ENCODE measurements around the gene PLCXD1. TPM values are rescaled to one million over a fixed set of nuclear protein-coding genes. Genes with fewer than 3 reads are reported as not detected.

Gene PLCXD1
- total RNA-seq, 1 experiment from 2014 or later, result 19.1 TPM

- BruUV-seq (replicated peaks), result no TSS peak
- peaks cover 7% of the 10 kb centered on the region for H3K9me3 Mint-ChIP-seq (ENCODE audit: low read depth, unreplicated experiment)
- DNase-seq, result no peak
- CTCF ChIA-PET, result no interaction called here
- no peaks in the 10 kb centered on the region for H3K4me1 Mint-ChIP-seq (ENCODE audit: low read depth, unreplicated experiment)
- H3K36me3 Mint-ChIP-seq (ENCODE audit: insufficient read depth, unreplicated experiment), result peaks cover 15% of the 10 kb centered on the region
- TF ChIP-seq CTCF (IDR thresholded peaks at IDR 0.05; ENCODE audit: unreplicated experiment), result no peak
- intact Hi-C loops (cut with micrococcal nuclease; ENCODE audit: unreplicated experiment), result no loop called here
- H3K27ac Mint-ChIP-seq (ENCODE audit: unreplicated experiment), result no peak overlapping the region
- no peaks in the 10 kb centered on the region for H3K27me3 Mint-ChIP-seq (ENCODE audit: unreplicated experiment)
- H3K4me3 Mint-ChIP-seq (ENCODE audit: low read depth, unreplicated experiment), result no peak overlapping the region
Observed at GRCh38 chrX:345020-345925, 64.1 kb downstream of the PLCXD1 start.

GRCh38 chrX:346034-346813, 65.0 kb downstream of the PLCXD1 start:
- intact Hi-C loops (cut with micrococcal nuclease; ENCODE audit: unreplicated experiment), result no loop called here
- H3K36me3 Mint-ChIP-seq (ENCODE audit: insufficient read depth, unreplicated experiment), result peaks cover 17% of the 10 kb centered on the region
- H3K27me3 Mint-ChIP-seq (ENCODE audit: unreplicated experiment), result no peaks in the 10 kb centered on the region
- H3K9me3 Mint-ChIP-seq (ENCODE audit: low read depth, unreplicated experiment), result peaks cover 7% of the 10 kb centered on the region
- H3K27ac Mint-ChIP-seq (ENCODE audit: unreplicated experiment), result no peak overlapping the region
- DNase-seq, result no peak
- CTCF ChIA-PET, result no interaction called here
- no peaks in the 10 kb centered on the region for H3K4me1 Mint-ChIP-seq (ENCODE audit: low read depth, unreplicated experiment)
- no TSS peak for BruUV-seq (replicated peaks)
- peak; percentile 11 for TF ChIP-seq CTCF (IDR thresholded peaks at IDR 0.05; ENCODE audit: unreplicated experiment)
- H3K4me3 Mint-ChIP-seq (ENCODE audit: low read depth, unreplicated experiment), result no peak overlapping the region

GRCh38 chrX:347351-348117, 66.4 kb downstream of the PLCXD1 start:
- Mint-ChIP-seq H3K27me3 (ENCODE audit: unreplicated experiment) (no peaks in the 10 kb centered on the region), H3K36me3 (ENCODE audit: insufficient read depth, unreplicated experiment) (peaks cover 6% of the 10 kb centered on the region), H3K9me3 (ENCODE audit: low read depth, unreplicated experiment) (peaks cover 3% of the 10 kb centered on the region), H3K27ac (ENCODE audit: unreplicated experiment) (no peak overlapping the region), H3K4me3 (ENCODE audit: low read depth, unreplicated experiment) (no peak overlapping the region), H3K4me1 (ENCODE audit: low read depth, unreplicated experiment) (no peaks in the 10 kb centered on the region)
- intact Hi-C loops (cut with micrococcal nuclease; ENCODE audit: unreplicated experiment), result no loop called here
- CTCF ChIA-PET, result no interaction called here
- no peak for TF ChIP-seq CTCF (IDR thresholded peaks at IDR 0.05; ENCODE audit: unreplicated experiment)
- BruUV-seq (replicated peaks), result no TSS peak
- DNase-seq, result no peak

- intact Hi-C loops (cut with micrococcal nuclease; ENCODE audit: unreplicated experiment), result no loop called here
- no peak for DNase-seq
- no TSS peak for BruUV-seq (replicated peaks)
- Mint-ChIP-seq H3K27ac (ENCODE audit: unreplicated experiment) (no peak overlapping the region), H3K4me1 (ENCODE audit: low read depth, unreplicated experiment) (no peaks in the 10 kb centered on the region), H3K27me3 (ENCODE audit: unreplicated experiment) (no peaks in the 10 kb centered on the region), H3K36me3 (ENCODE audit: insufficient read depth, unreplicated experiment) (peaks cover 6% of the 10 kb centered on the region), H3K9me3 (ENCODE audit: low read depth, unreplicated experiment) (peaks cover 3% of the 10 kb centered on the region), H3K4me3 (ENCODE audit: low read depth, unreplicated experiment) (no peak overlapping the region)
- CTCF ChIA-PET, result no interaction called here
- no peak for TF ChIP-seq CTCF (IDR thresholded peaks at IDR 0.05; ENCODE audit: unreplicated experiment)
Observed at GRCh38 chrX:348461-349117, 67.4 kb downstream of the PLCXD1 start.
